ENCODE data around the gene TRMU. TPM values are rescaled to one million over a fixed set of nuclear protein-coding genes. Genes with fewer than 3 reads are reported as not detected.

The TRMU gene
- total RNA-seq, 3 donors from 2014 or later (not counting 1 experiment from before 2014, with no cell fraction given) = 54.5 to 77.9 (median 58.4) TPM

DNA sequence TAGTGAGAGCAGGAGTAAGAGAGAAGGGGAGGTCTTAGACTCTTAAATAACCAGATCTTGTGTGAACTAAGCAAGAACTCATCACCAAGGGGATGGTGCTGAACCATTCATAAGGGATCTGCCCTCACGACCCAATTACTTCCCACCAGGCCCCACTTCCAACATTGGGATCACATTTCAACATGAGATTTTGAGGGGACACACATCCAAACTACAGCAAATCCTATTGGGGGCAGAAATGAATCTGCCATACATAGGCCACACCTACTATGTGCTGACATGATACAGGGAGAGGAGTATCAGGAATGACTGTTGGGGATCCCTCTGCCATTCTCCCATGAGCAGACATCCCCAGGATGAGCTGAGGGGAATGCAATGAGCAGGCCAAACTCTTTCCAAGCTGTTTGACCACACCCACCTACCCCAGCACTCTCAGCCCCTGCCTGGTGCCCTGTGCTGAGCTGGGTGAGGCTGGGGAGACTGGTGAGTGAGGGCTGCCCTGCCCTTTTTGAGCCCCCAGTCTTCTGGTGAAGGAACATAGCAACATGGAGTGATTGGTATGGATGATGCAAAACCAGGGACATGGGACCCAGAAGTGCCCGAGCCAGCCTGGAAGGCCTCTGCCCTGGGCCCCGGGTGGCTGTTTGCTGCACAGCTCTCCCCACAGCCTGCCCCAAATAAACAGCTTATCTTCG, 40.1 kb upstream of the TRMU start:
- no peaks in the 10 kb centered on the region for H3K36me3 Mint-ChIP-seq
- peaks cover 56% of the 10 kb centered on the region for H3K4me1 ChIP-seq (ENCODE audit: control insufficient read depth, insufficient read depth, low read length)
- H3K9me3 Mint-ChIP-seq = no peaks in the 10 kb centered on the region
- TF ChIP-seq CTCF (IDR thresholded peaks at IDR 0.05) = no peak
- peak overlapping the region; percentile 95 for H3K4me3 Mint-ChIP-seq
- ATAC-seq = no peak
- H3K27me3 ChIP-seq (ENCODE audit: control insufficient read depth, insufficient read depth, low read length) = no peaks in the 10 kb centered on the region
- H3K27ac ChIP-seq (ENCODE audit: low read length) = peak overlapping the region; percentile 85
- peaks cover 26% of the 10 kb centered on the region for H3K36me3 ChIP-seq (ENCODE audit: control insufficient read depth, insufficient read depth, low read length)
- no peak overlapping the region for H3K4me3 ChIP-seq (ENCODE audit: low read length)
- WGBS (ENCODE audit: insufficient coverage) = 72% methylated on average over 4 of the region's 4 CpGs
- DNase-seq = no peak
- H3K27me3 Mint-ChIP-seq (ENCODE audit: low read depth in 2 of 2) = no peaks in the 10 kb centered on the region
- peaks cover 4% of the 10 kb centered on the region for H3K9me3 ChIP-seq (ENCODE audit: control insufficient read depth, insufficient read depth, low read length)
- H3K4me1 Mint-ChIP-seq = peaks cover 58 to 66% of the 10 kb centered on the region in 2 donors
- H3K27ac Mint-ChIP-seq = peak overlapping the region; percentile 99
- intact Hi-C loops (cut with micrococcal nuclease) = loop anchor here (5.0 to 10.0 kb wide), 4 partner anchors 148 to 301 kb away; no protein-coding TSS in a partner anchor

DNA sequence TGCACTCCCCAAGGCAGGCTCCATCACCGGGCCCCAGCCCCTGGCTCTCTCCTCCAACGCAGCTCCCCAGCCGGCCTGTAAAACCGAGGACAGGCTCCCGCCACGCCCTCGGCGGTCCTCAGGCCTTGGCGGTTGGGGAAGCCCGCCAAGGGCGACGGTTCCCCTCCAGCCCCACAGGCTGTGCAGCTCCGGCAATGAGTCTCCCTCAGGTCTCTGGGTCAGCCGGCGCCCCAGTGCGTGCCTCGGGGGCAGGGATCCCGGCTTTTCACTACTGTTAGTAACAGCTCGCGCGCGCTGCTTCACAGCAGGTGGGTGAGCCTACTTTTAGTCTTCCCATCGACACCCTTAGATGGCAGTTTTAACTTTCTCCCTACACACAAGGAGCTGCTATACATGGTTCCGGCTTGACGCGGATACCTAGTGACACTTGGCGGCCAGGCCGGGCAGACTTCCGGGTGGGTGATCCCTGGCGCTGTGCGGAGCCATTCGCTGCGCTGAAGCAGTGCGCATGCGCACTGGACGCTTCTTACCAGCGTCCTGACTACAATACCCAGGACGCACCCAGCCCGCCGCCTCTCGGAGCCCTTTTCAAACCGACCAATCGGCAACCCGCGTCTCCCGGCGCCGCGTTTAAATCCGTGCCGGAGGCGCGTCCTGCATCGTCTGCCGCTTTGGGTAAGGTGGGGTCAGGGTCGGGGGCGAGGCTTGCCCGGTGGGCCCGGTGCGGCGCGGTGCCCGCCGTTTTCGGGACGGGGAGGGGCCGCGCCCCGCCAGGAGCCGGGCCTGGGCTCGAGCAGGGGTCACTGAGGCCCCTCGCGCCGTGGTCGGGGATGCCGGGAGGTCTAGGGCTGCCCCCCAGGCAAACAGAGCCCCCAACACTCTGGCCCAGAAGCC, 39.0 kb upstream of the TRMU start, which contains the start of gene GTSE1:
Gene GTSE1 (plus strand): TSS at position 614 of the 894 bp plus-strand sequence. CDS start 531 bp downstream, outside the sequence.
- DNase-seq = peak; percentile 92 to 100
- Mint-ChIP-seq H3K27me3 (ENCODE audit: low read depth in 2 of 2) (no peaks in the 10 kb centered on the region), H3K4me1 (peaks cover 48 to 55% of the 10 kb centered on the region in 2 donors), H3K9me3 (no peaks in the 10 kb centered on the region), H3K27ac (peak within 1 kb of the TSS; percentile 99), H3K36me3 (no peaks in the 10 kb centered on the region), H3K4me3 (peak within 1 kb of the TSS; percentile 95)
- Histone ChIP-seq H3K4me3 (ENCODE audit: low read length) (peak within 1 kb of the TSS; percentile 50), H3K27ac (ENCODE audit: low read length) (peak within 1 kb of the TSS; percentile 85), H3K36me3 (ENCODE audit: control insufficient read depth, insufficient read depth, low read length) (peaks cover 22% of the 10 kb centered on the region), H3K4me1 (ENCODE audit: control insufficient read depth, insufficient read depth, low read length) (peaks cover 45% of the 10 kb centered on the region), H3K27me3 (ENCODE audit: control insufficient read depth, insufficient read depth, low read length) (no peaks in the 10 kb centered on the region), H3K9me3 (ENCODE audit: control insufficient read depth, insufficient read depth, low read length) (peaks cover 4% of the 10 kb centered on the region)
- peak; percentile 93 to 100 (median 95) for ATAC-seq
- under 1% methylated on average over 76 of the region's 76 CpGs for WGBS (ENCODE audit: insufficient coverage)
- TF ChIP-seq CTCF (IDR thresholded peaks at IDR 0.05) = peak; percentile 27
- intact Hi-C loops (cut with micrococcal nuclease) = loop anchor here (1.0 to 10.0 kb wide), 6 partner anchors 16 to 302 kb away; partner anchors contain the start of gene CDPF1

- TF ChIP-seq CTCF (IDR thresholded peaks at IDR 0.05) = no peak
- Mint-ChIP-seq H3K36me3 (no peaks in the 10 kb centered on the region), H3K27me3 (ENCODE audit: low read depth in 2 of 2) (no peaks in the 10 kb centered on the region), H3K4me1 (peaks cover 45 to 52% of the 10 kb centered on the region in 2 donors), H3K9me3 (no peaks in the 10 kb centered on the region), H3K4me3 (peak overlapping the region; percentile 82), H3K27ac (peak overlapping the region; percentile 27 to 99)
- no peaks in the 10 kb centered on the region for H3K9me3 ChIP-seq (ENCODE audit: control insufficient read depth, insufficient read depth, low read length)
- H3K36me3 ChIP-seq (ENCODE audit: control insufficient read depth, insufficient read depth, low read length) = peaks cover 16% of the 10 kb centered on the region
- intact Hi-C loops (cut with micrococcal nuclease) = loop anchor here (2.0 to 10.0 kb wide), 5 partner anchors 16 to 302 kb away; no protein-coding TSS in a partner anchor
- WGBS (ENCODE audit: insufficient coverage) = 9% methylated on average over 32 of the region's 32 CpGs
- H3K27ac ChIP-seq (ENCODE audit: low read length) = no peak overlapping the region
- H3K27me3 ChIP-seq (ENCODE audit: control insufficient read depth, insufficient read depth, low read length) = no peaks in the 10 kb centered on the region
- peaks cover 38% of the 10 kb centered on the region for H3K4me1 ChIP-seq (ENCODE audit: control insufficient read depth, insufficient read depth, low read length)
- ATAC-seq = no peak
- DNase-seq = peak in 1 of 2 donors; percentile 19
- peak overlapping the region; percentile 35 for H3K4me3 ChIP-seq (ENCODE audit: low read length)
These were observed 38.2 kb upstream of the TRMU start for GRCh38 chr22:46297151-46297812.
